Stimulated activated CD4-positive, alpha-beta T cell treated with anti-CD3 and anti-CD28 coated beads, Interleukin-15, amount 100 ng/mL, for 24 hours (primary cell): ENCODE results near the gene COQ2.

Experiments used
- DNase-seq: peaks from one replicate; pipeline ENCODE4 v3.0.0-alpha.2; 2020

COQ2 gene

DNA sequence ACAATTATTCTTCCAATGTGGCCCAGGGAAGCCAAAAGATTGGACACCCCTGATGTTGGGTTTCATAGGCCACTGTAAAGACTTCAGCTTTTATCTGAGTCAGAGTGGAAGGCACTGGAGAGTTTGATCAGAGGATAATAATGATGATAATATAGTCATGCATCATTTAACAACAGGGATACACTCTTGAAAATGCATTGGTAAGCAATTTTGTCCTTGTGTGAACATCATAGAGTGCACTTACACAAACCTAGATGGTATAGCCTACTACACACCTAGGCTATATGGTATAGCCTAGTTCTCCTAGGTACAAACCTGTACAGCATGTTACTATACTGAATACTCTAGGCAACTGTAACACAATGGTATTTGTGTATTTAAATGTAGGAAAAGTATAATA lies 70.5 kb downstream of the COQ2 start:
- DNase-seq, result no peak
